C1 segment of cervical spinal cord (tissue), 14 donors: ENCODE data around the gene ZNF90.
"Not testable (repeated sequence)": the region's sequence is repeated elsewhere in the genome, so short reads cannot be mapped to it uniquely, and the experiment has no call there.

ENCODE experiments used
- DNase-seq, 14 donors: peaks; one replicate each; lab custom pipeline; 2025; lab: John Stamatoyannopoulos, UW

The ZNF90 gene

DNA sequence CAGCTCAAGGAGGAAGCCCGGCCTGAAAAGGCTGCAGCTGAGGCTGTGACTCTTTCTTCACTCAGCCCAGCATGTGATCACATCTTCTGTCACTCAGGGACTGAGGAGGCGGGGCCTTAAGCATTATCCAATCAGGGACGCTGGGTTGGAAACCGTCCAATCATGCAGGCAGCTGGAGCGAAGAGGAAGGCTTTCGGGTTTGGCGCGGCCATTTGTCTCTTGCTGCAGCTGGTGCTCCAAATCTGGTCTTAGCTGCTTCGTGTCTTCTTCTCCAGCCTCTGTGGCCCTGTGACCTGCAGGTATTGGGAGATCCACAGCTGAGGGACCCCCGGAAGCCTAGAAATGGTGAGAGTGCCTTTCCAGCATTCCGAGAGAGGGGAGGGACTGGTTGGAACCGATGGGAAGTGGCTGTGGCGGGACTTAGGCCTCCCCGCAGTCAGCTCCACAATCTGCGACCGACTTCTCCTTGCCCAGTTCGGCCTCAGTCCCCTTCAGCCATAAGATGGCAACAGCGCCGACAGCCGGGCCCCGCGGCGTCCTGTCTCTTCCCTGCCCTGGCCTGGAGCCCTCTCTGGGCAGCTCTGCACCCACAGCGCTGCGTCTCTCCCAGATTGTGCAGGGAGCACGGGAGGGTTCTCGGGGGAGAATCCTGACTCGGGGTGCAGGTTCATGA, at the start of gene ZNF90:
Gene ZNF90, plus strand, starts transcription at position 210 of the 673 bp plus-strand sequence. Its CDS starts 133 bp downstream, at position 343.
- DNase-seq: peak; percentile 45 to 94 (median 84)

DNA sequence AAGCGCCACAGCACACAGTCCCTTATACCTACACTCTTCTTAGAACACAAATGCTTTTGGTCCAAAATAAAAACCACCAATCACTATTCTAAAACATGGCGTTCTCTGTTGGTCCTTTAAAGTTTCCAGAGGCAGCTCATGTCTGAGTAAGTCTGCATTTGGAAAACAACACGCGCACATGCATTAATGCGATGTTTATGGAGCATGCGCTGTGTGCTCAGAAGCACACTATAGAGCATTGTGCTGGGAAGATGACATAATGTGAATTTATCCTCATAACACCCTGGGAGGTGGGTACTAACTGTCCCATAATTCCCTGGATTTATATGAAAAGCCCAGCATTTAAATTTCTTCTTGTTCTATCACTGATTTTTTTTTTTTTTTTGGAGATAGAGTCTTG, 49.2 kb upstream of the ZNF90 start:
- peak in 2 of 14 donors; percentile 3 for DNase-seq

DNA sequence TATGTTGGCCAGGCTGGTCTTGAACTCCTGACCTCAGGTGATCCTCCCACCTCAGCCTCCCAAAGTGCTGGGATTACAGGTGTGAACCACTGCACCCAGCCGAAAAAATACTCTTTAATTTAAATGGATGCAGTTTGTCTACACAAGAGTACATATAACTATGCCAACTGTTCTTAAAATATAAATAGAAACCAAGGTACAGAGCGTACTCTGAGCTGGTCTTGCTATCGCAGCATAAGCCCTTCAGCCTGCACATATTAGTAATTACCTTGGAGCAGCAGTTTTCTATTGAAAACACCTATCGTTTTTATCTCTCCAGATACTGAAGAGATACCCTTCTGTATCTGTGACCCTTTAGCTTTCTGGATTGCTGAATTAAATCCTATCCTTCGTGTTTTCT, 41.9 kb upstream of the ZNF90 start:
- DNase-seq: no peak

DNA sequence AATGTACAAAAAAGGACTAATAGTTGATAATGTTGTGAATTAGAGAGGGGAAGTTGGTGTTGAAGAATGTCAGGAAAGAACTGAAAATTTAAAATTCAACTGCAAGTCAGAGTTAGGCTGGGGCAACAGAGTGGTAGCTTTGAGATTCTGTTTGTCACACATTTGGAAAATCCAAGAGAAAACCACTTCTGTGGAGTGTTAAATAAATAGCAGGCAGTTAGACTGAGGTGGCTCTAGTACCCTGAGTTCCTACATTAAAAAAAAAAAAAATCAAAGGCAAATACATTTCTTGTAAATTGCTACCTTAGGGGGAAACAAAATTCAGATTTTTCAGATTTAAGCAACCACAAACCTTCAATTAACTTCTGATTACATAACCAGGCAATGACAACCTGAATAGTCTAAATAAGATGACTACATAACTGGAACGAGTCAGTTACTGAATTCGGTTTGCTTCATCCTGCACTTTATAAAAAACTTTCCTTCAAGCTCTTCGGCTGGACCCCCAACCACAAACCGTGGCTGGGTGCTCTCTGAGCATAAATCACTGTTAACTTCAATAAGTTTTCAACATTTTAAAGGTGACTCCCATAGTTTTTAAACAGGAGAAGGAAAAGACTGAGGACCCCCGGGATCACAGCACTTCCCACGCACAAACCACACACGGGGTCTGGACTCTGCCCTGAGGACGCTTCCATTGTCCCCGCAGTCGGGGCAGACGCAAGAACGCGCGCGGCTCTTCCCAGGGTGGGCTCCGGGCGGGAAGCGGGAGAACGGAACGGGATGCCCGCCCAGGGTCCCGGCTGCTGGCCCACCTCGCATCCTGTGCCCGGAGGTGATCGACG, 39.2 kb upstream of the ZNF90 start:
- DNase-seq: no peak

DNA sequence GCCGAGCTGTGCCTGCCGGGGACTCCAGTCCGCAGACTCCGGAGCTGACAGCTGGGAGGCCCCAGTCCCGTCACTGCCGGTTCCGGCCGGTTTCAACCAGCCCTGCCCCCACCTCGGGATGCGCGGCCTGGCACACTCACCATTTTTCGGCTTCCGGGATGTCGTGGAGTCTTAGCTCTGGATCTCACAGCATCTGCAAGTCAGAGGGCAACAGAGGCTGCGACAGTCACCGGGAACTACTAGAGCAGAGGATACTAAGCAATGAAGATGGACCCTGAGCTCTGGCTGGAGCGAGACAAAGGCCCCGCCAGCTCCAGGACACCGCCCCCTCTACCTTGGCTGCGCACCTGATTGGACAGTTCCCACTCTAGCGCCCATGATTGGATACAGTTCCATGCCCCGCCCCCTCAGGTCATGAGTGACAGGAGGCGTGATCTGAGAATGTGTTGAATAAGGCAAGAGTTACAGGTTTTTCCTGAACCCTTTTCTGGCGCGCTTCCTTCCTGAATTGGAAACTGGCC, 38.5 kb upstream of the ZNF90 start, which contains the start of gene ZNF682:
Gene ZNF682, minus strand, starts transcription at position 303 of the 521 bp plus-strand sequence. Its CDS starts 160 bp downstream, at position 143.
- DNase-seq: peak; percentile 53 to 93 (median 90)

DNA sequence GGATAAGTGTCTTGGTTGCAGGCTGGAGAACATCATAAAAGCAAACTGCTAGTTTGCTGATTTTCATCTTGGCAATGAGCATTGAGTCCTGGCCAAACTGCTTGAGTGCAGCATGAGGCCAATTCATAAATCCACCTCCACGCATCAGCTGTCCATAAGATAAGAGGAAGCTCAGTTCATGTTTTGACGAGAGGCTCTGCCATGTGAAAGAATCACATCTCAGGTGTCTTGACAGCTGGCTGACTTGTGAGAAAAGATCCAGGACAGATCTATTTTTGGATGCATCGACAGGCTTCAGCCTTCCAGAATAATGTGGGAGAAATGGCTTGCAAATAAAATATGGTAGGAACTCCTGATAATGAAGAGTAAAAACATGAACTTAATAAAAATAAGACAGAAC, 33.1 kb upstream of the ZNF90 start:
- DNase-seq: no peak

DNA sequence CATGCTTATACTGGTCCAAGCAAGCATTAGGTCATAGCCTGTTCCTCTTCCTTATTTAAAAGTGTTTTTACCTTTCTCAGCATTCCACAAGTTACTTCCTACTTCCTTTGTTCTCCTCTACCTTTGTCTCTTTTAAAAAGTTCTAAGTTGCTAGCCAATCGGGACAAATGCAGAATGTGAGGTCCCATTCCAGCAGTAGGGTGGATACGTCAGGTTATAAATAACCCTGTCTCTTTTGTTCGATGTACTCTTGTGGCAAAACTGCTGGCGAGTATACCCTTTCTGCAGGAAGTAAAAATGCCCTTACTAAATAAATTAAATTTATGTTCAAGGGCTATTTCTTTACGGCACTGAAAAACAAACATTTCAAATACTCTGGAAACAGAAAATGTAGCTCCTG, 32.1 kb upstream of the ZNF90 start:
- DNase-seq: not testable (repeated sequence)

DNA sequence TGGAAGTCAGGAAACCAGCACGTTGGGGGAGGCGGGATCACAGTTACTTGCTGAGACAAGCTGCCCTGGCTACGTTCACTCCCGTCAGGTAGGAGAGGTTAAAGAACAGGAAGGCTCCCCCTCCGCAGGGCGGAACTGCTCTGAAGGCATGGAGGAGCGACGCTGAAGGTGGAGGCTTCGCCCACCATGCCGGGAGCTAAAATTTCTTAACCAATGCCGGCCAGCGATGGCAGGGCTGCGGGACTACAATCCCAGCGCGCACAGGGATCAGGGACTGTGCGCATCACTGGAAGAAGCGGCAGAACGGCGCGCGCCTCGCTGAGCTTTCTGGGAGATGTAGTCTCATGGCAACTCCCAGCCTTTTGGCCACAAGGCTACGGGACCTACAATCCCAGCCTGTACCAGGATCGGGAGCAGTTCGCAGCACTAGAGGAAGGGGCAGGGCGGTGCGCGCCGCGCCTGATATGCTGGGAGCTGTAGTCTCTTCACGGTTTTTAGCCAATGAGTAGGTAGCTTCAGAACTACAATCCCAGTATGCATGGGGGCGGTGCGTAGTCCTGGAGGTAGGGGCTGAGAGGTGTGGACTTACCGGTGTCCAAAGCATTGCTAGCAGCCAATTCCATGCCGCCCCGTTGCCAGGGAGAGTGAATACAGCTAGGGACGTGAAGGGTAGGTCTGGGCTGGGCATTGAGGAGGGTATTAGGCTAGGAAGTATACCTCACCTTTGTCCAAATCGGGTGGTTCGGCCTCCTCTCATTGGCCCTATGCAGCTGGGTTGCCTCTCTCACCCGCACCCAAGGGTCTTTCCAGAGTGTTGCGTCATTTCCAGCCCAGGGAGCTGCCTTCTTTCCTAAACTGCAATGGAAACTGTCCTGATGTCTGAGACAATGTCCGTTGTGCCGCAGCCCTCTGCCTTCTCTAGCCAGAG, 25.7 kb upstream of the ZNF90 start:
- DNase-seq: peak; percentile 64 to 100 (median 91)

DNA sequence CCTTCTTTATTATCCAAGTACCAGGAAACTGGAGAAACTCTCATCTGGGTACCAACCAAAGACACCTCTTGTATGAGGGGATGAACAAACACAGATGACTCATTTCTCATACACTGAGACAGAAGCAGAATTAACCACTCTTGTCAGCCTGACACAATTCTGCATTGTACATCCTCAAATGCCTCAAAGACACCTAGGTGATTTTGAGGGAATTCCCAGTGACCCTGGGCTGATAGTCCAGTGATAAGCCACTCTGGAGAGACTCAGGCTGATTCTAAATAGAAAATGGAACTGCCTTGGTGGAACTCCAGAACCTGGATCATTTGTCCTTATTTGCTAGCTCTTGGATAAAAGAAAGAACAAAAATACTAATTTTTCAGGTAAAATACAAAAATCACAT, 19.1 kb upstream of the ZNF90 start:
- DNase-seq: not testable (repeated sequence)

DNA sequence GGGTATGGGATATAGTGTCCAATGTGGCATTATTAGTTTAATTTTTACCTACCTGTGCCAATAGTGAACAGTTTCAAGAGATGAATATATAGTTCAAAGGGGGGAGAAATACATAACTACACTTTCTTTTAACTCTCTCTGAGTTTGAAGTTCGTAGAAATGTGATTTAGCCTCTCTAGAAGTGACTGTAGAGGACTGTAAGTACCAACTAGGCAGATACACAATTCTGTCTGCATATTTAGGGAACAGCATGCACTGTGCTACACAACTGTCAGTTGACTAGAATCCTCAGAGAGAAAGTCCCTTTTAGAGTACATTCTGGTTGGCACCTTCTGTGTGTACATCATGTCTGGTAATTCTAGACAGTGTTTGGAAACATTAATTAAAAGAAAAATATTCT, 17.5 kb upstream of the ZNF90 start:
- DNase-seq: no peak

DNA sequence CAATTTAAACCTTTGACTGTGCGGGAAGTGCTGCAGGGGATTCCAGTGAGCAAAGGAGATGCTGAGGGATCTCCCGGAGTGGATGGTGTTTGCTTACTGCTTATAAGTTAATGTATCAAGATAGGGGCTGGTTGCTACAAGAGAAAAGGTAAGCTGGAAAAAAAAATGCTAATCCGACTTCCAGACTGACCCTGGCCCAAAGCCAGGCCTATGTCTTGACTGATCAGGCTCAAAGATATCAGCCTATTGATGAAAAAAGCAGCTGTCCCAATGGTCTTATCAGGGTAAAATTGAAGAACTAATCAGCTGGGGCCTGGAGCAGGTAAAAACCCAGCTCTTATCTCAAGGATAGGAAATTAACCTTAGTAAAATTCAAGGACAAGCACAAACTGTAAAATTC, 10.9 kb upstream of the ZNF90 start:
- no peak for DNase-seq

DNA sequence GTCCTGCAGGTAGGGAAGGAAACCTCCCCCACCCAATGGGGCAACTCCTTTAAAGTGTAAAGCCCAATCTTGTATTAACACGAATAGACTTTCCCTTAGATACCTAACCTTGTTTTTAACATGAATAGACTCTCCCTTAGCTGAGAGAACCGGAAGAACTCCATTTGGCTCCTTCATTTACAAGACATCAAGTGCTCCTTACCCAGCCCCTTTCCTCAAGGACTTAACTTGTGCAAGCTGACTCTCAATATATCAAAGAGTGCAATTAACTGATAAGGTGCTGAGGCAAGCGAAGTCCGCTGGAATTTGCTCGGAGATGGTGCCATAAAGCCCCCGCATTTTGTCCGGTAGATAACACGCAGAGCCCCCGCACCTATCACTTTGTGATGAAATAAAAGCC, 9.9 kb upstream of the ZNF90 start:
- no peak for DNase-seq

DNA sequence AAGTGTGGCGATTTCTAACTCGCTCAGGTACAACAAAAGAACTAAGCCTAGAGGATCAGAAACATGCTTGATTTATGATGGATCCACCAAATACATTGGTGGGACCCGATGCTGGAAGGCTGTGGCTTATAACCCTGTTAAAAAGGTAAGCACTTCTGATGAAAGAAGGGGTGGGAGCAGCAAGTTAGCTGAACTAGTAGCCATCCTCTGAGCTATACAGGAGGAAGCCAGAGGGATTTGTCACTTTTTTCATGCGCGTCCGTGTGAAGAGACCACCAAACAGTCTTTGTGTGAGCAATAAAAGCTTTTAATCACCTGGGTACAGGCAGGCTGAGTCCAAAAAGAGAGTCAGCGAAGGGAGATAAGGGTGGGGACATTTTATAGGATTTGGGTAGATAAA, 9.2 kb upstream of the ZNF90 start:
- DNase-seq: not testable (repeated sequence)

DNA sequence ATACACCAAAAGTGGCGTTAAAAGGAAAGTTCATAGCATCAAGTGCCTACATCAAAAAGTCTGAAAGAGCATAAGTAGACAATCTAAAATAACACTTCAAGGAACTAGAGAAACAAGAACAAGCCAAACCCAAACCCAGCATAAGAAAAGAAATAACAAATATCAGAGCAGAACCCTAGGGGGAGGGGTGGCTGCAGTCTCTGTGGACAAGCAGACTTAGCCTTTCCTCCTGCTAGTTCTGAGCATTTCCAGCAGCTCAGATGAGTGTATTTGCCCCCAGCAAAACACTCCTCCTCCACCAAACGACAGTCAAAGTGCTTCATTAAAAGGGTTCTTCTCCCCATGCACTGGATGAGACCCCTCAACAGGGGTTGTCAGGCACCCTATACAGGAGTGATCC, 7.1 kb upstream of the ZNF90 start:
- no peak for DNase-seq

DNA sequence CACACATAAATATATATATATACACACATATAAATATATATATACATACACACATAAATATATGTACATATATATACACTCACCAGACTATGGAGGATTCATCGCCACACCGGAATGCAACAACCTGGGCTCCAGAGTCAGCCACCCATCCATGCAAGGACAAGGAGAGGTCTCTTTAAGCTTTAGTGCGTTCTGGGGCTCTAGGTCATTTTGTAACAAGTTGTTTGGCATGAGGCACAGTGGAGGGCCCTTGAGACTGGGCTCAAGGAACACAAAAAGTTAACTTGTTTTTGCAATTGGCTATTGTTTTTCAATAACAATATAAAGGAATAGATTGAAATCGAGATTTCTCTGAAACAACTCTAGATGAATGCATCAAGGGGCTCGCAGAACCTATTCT, 4.9 kb upstream of the ZNF90 start:
- DNase-seq: no peak

DNA sequence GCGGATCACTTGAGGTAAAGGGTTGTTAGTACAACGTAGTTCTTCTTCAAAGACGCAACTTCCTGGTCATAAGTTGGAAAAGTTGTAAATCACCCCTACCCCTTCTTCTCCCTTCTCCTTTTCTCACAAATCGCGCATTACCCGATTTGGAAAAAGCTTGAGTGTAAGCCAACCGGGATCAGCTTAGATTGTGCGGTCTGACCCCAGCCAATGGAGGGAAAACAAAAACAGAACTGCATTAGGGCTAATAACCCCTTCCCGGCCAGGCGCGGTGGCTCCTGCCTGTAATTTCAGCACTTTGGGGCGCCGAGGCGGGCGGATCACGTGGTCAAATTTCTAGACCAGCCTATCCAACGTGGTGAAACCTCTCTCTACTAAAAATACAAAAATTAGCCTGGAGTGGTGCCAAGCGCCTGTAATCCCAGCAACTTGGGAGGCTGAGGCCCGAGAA, 806 bp downstream of the ZNF90 start:
- DNase-seq: peak in 4 of 14 donors; percentile 0 to 11 (median 8)

DNA sequence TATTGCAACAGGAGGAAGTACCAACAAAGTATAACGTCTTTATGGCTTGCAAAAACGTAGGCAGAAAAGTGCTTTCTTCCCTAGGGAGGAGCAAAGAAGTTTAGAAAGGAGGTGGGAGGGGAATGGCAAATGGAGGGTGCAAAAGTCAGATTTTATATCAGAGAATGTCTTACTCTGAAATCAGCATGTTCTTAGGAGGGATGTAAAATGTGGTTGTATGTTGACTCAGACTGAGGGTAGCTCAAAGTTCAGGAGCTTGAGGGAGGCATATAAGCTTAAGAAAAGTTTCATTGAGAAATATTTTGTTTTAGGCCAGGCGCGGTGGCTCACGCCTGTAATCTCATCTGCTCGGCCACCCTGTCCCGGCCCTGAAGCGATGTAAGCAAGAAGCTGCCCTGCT, 1.7 kb downstream of the ZNF90 start:
- no peak for DNase-seq

DNA sequence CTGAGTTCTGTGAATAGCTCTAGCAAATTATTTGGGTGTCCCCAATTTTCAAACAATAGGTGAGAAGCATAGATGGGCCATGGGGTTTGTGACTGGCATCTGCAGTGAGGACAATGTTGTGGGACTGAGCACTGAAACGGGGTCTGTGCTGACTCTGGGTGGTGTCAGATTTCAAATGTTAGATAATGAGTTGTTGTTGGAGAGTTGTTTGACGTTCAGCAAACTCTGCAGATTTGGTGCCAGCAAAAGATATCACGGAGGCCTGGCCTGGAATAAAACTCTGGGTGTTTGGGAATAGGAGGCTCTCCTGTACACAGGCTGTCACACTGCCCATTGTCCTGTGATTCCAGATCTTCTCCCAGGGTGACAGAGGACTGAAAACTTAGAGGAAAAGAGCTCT, 2.9 kb downstream of the ZNF90 start:
- no peak for DNase-seq

DNA sequence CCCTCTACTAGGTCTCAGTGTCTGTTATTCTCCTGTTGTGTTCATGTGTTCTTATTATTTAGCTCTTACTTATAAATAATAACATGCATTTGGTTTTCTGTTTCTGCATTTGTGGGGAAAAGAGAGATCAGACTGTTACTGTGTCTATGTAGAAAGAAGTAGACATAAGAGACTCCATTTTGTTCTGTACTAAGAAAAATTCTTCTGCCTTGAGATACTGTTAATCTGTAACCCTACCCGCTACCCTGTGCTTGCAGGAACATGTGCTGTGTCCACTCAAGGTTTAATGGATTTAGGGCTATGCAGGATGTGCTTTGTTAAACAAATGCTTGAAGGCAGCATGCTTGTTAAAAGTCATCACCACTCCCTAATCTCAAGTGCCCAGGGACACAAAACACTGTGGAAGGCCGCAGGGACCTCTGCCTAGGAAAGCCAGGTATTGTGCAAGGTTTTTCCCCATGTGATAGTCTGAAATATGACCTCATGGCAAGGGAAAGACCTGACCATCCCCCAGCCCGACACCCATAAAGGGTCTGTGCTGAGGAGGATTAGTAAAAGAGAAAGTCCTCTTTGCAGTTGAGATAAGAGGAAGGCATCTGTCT, 4.5 kb downstream of the ZNF90 start:
- not testable (repeated sequence) for DNase-seq

DNA sequence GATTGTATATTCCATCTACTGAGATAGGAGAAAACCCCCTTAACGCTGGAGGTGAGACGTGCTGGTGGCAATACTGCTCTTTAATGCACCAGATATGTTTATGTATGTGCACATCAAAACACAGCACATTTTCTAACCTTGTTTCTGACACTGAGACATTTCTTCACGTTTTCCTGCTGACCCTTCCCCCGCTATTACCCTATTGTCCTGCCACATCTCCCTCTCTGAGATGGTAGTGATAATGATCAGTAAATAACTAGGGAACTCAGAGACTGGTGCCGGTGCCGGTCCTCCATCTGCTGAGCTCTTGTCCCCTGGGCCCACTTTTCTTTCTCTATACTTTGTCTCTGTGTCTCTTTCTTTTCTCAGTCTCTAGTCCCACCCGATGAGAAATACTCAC, 5.1 kb downstream of the ZNF90 start:
- not testable (repeated sequence) for DNase-seq

DNA sequence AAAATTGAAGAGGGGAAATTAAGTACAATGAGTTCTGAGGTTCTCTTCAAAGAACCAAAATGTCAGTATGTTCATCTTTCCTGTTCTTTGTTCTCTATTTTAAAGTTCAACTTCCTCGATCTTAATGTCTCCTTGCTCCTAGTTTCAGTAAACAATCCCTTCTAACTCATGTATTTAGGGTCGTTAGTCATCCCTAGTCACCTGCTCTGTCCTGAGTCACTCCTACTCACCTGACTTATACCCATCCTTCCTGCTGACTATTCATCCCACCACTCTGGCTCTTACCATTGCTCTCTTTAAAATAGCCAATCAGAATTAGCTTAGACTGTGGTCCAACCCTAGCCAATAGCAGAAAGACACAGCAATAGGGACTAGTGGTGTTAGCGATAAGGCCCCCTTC, 24.3 kb downstream of the ZNF90 start:
- DNase-seq: no peak
